Measurements from ENCODE around the gene FBXO8.

Gene FBXO8

GRCh38 chr4:174222266-174222872 is 61.1 kb downstream of the FBXO8 start:
- Histone ChIP-seq H3K27me3 (replicated peaks) (peaks cover 26% of the 10 kb centered on the region), H3K27ac (no peak overlapping the region), H3K4me3 (ENCODE audit: low read depth, low read length) (no peak overlapping the region), H3K36me3 (replicated peaks) (no peaks in the 10 kb centered on the region)
- TF ChIP-seq, protein P1, sequence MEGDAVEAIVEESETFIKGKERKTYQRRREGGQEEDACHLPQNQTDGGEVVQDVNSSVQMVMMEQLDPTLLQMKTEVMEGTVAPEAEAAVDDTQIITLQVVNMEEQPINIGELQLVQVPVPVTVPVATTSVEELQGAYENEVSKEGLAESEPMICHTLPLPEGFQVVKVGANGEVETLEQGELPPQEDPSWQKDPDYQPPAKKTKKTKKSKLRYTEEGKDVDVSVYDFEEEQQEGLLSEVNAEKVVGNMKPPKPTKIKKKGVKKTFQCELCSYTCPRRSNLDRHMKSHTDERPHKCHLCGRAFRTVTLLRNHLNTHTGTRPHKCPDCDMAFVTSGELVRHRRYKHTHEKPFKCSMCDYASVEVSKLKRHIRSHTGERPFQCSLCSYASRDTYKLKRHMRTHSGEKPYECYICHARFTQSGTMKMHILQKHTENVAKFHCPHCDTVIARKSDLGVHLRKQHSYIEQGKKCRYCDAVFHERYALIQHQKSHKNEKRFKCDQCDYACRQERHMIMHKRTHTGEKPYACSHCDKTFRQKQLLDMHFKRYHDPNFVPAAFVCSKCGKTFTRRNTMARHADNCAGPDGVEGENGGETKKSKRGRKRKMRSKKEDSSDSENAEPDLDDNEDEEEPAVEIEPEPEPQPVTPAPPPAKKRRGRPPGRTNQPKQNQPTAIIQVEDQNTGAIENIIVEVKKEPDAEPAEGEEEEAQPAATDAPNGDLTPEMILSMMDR (IDR thresholded peaks at IDR 0.05; ENCODE audit: low read depth, low read length, missing control alignments) = peak; percentile 73
- in situ Hi-C loops (cut with HindIII; ENCODE audit: low pct_ligation_motif_present, low sequenced_read_pairs) = no loop called here
- peak; percentile 29 for DNase-seq

DNA sequence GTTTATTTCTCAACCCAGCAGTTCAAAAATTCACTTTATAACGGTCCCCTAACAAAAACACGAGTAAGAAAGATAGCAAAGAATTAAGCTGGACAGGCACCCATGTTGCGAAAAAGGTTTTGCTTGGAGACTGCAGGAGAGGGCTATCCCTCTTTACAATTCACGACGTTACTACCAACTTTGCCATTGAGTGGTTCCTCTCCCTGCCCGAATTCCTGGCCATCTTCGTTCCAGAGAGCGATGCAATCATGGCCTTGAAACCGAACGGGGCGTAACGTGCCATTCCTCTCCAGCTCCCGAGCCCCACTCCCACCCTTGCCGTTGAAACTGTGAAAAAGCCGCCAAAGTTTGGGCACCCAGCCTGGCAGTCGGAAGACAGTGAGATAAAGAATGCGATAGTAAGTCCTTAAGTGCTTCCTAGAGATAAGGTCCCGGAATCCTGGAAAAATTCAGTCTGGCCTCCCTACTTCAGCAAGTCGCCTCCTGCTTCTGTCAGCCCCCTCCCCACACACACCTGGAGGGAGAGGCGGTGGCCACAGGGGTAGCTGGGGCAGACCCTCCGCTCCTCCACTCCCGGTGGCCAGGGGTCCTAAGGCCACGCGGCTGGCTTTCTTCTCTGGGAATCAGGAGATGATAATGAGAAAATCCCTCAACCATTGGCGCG is 65.2 kb downstream of the FBXO8 start:
- in situ Hi-C loops (cut with HindIII; ENCODE audit: low pct_ligation_motif_present, low sequenced_read_pairs) = no loop called here
- DNase-seq = no peak
- H3K27ac ChIP-seq = no peak overlapping the region
- no peak overlapping the region for H3K4me3 ChIP-seq (ENCODE audit: low read depth, low read length)
- TF ChIP-seq, protein P1 (IDR thresholded peaks at IDR 0.05; ENCODE audit: low read depth, low read length, missing control alignments) = no peak
- H3K36me3 ChIP-seq (replicated peaks) = no peaks in the 10 kb centered on the region
- H3K27me3 ChIP-seq (replicated peaks) = peaks cover 64% of the 10 kb centered on the region

- TF ChIP-seq, protein P1 (IDR thresholded peaks at IDR 0.05; ENCODE audit: low read depth, low read length, missing control alignments) = no peak
- H3K4me3 ChIP-seq (ENCODE audit: low read depth, low read length) = peak overlapping the region; percentile 35
- in situ Hi-C loops (cut with HindIII; ENCODE audit: low pct_ligation_motif_present, low sequenced_read_pairs) = no loop called here
- no peak for DNase-seq
- peaks cover 70% of the 10 kb centered on the region for H3K27me3 ChIP-seq (replicated peaks)
- H3K27ac ChIP-seq = no peak overlapping the region
- no peaks in the 10 kb centered on the region for H3K36me3 ChIP-seq (replicated peaks)
These were observed 66.0 kb downstream of the FBXO8 start for GRCh38 chr4:174217273-174218126.

DNA sequence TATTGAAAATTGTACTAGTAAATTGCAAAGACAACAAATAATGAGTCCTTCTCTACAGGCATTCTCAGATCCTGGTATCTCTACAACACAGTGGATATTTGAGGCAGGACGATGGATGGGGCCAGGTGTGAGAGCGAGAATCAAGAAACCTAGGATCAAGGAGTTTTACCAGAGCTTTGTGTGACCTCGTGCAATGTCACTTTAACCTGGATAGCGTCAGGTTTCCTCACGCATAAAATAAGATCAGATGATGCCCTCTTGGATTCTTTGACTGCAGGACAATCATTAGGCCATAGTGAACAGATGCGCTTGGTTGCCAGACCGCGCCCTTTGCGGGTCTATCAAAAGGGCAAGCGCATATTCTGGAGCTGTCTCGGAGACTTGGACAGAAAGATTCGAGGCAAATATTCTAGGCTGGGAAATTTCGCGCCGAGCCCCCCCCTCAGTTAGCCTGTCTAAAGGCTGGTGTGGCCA is 66.6 kb downstream of the FBXO8 start:
- no peak for DNase-seq
- in situ Hi-C loops (cut with HindIII; ENCODE audit: low pct_ligation_motif_present, low sequenced_read_pairs) = no loop called here
- Histone ChIP-seq H3K27ac (no peak overlapping the region), H3K27me3 (replicated peaks) (peaks cover 75% of the 10 kb centered on the region), H3K36me3 (replicated peaks) (no peaks in the 10 kb centered on the region), H3K4me3 (ENCODE audit: low read depth, low read length) (no peak overlapping the region)
- TF ChIP-seq, protein P1 (IDR thresholded peaks at IDR 0.05; ENCODE audit: low read depth, low read length, missing control alignments) = no peak

GRCh38 chr4:174215961-174216680 is 67.3 kb downstream of the FBXO8 start:
- H3K4me3 ChIP-seq (ENCODE audit: low read depth, low read length) = no peak overlapping the region
- in situ Hi-C loops (cut with HindIII; ENCODE audit: low pct_ligation_motif_present, low sequenced_read_pairs) = no loop called here
- H3K27ac ChIP-seq = no peak overlapping the region
- TF ChIP-seq, protein P1 (IDR thresholded peaks at IDR 0.05; ENCODE audit: low read depth, low read length, missing control alignments) = no peak
- H3K36me3 ChIP-seq (replicated peaks) = no peaks in the 10 kb centered on the region
- H3K27me3 ChIP-seq (replicated peaks) = peaks cover 82% of the 10 kb centered on the region
- no peak for DNase-seq

Measured in brain microvascular endothelial cell (primary cell).